HCT116 (cell line): ENCODE results near the gene SYNDIG1.

Source experiments
- POLR2AphosphoS5 ChIP-seq: IDR thresholded peaks from 2 replicates; pipeline ENCODE4 v1.6.1; 2011; ENCODE audit warnings: mild to moderate bottlenecking, low read depth, low read length, moderate library complexity
- ZFX ChIP-seq: fragments of 450-650 bp; IDR thresholded peaks from 2 replicates; pipeline ENCODE4 v1.6.1; 2017
- ZNF274 ChIP-seq: fragments of 200-500 bp; sonication (Bioruptor generic); IDR thresholded peaks from 2 replicates; pipeline ENCODE4 v1.6.1; 2014; ENCODE audit warnings: mild to moderate bottlenecking, low read depth, low read length, inconsistent platforms
- TF ChIP-seq, protein P1 (sequence below), 3 experiments: fragments of 200-600 bp in 1 of 3; sonication (generic) in 1 of 3; IDR thresholded peaks in 2 of 3; conservative IDR thresholded peaks in 1 of 3; 2 replicates each; pipeline ENCODE4 v1.5.1; 2012 to 2017; ENCODE audit warnings: low read depth in 2 of 3, low read length in 2 of 3, antibody characterized with exemption in 1 of 3, borderline replicate concordance in 1 of 3, control low read depth in 1 of 3, mild to moderate bottlenecking in 1 of 3, mixed read lengths in 1 of 3, mixed run types in 1 of 3, moderate library complexity in 1 of 3; ENCODE audit not compliant: insufficient read depth in 1 of 3

DNA sequence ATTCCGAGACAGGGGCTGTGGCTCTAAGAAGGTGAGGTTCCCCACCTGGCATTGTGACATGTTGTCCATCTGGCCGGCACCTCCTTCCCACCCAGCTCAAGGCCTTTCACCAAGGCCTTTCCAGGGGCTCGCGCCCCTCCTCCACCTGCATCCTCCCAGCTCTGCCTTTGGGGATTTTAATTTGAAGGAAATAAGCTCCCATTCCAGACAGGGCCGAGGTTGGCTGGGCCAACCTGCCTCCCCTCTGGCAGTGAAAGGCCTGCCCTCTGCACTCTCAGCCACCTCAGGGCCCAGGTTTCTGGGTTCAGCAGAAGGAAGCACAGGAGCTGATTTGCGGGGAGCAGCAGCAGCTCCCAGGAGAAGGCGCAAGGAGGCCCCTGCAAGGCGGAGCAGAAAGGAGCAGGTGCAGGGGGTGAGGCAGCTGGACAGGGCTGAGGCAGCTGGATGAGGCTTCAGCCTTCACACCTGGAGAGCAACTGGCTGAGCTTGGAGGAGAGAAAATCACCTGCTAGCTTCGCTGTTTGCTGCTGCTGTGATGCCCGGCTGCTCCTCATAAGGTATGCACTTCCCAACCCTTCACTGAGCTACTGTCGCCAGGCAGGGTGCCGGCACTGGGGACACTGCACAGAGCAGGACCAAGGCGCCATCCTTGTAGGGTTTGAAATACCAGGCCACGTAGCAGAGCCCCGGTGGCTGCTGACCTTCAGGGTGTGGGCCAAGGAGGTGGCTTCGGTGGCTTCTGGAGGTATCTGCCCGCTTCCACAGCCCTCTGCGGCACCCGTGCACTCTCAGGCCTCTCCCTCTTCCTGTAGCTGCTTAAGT is 147.0 kb downstream of the SYNDIG1 start:
- TF ChIP-seq, protein P1, sequence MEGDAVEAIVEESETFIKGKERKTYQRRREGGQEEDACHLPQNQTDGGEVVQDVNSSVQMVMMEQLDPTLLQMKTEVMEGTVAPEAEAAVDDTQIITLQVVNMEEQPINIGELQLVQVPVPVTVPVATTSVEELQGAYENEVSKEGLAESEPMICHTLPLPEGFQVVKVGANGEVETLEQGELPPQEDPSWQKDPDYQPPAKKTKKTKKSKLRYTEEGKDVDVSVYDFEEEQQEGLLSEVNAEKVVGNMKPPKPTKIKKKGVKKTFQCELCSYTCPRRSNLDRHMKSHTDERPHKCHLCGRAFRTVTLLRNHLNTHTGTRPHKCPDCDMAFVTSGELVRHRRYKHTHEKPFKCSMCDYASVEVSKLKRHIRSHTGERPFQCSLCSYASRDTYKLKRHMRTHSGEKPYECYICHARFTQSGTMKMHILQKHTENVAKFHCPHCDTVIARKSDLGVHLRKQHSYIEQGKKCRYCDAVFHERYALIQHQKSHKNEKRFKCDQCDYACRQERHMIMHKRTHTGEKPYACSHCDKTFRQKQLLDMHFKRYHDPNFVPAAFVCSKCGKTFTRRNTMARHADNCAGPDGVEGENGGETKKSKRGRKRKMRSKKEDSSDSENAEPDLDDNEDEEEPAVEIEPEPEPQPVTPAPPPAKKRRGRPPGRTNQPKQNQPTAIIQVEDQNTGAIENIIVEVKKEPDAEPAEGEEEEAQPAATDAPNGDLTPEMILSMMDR (IDR thresholded peaks at IDR 0.05 in 2 of 3, conservative IDR thresholded peaks at IDR 0.05 in 1 of 3; ENCODE audit: borderline replicate concordance in 1 of 3, insufficient read depth in 1 of 3, low read depth in 2 of 3, low read length in 2 of 3) = no peak
- no peak for TF ChIP-seq ZFX
- no peak for TF ChIP-seq POLR2AphosphoS5
- no peak for TF ChIP-seq ZNF274
